Muscle of arm (tissue), 12 donors: Measurements from ENCODE around the gene THBS2. TPM values are rescaled to one million over a fixed set of nuclear protein-coding genes. Genes with fewer than 3 reads are reported as not detected.
"Not testable (repeated sequence)": the region's sequence is repeated elsewhere in the genome, so short reads cannot be mapped to it uniquely, and the experiment has no call there.

Experiments
- DNase-seq: peaks from one replicate; pipeline ENCODE4 v3.0.0-alpha.2; 2013
- polyA plus RNA-seq, 12 donors: library from polyadenylated mRNA; unstranded; fragments of 120-200 nt; gene quantifications; one replicate each; pipeline ENCODE4 v1.2.1, GENCODE V29; 2013; ENCODE audit not compliant: insufficient read length in 12 of 12

The THBS2 gene
- polyA plus RNA-seq, 12 donors = 26.5 to 105 (median 43.2) TPM; not detected in 1

DNA sequence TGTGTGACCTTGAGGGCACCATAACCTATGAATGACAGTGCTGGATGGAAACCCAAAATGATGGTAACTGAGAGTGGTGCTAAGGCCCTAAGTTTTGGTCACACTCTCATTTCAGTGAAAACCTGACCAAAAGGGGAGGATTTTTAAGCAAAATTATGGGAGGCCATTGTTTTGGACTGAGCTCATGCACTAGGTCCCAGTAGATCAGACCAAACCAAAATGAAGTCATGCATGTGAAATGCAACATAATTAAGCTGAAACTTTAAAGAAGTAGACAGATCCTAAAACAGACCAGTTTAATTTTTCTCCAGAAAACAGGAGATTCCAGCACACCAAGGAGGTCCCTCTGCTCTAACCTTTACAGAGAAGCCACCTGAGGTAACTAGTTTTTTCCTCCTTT, 24.0 kb upstream of the THBS2 start:
- no peak for DNase-seq

- no peak for DNase-seq
Measured at GRCh38 chr6:169274781-169275180, 21.1 kb upstream of the THBS2 start.

DNA sequence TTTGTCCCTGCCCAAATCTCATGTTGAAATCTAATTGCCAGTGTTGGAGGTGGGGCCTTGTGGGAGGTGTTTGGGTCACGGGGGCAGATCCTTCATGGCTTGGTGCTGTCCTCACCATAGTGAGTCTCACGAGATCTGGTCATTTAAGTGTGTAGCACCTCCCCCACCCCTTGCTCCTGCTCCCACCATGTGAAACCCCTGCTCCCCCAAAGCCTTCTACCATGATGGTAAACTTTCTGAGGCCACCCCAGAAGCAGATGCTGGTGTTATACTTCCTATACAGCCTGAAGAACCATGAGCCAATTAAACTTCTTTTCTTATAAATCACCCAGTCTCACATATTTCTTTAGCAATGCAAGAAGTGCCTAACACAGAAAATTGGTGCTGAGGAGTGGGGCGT, 19.9 kb upstream of the THBS2 start:
- no peak for DNase-seq

DNA sequence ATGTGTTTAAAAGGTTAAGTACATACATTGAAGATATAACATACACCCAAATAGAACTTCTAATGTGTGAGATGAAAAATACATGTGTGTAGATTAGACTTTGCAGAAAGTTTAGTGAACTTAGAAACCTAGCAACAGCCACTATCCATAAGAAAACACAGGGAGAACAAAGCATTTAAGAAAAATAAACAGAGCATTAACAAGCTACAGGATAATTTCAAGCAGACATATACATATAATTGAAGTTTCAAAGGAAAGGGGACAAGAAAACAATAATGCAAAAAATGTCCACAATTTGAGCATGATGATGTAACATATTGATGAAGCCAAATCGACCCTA, 18.2 kb upstream of the THBS2 start:
- no peak for DNase-seq

DNA sequence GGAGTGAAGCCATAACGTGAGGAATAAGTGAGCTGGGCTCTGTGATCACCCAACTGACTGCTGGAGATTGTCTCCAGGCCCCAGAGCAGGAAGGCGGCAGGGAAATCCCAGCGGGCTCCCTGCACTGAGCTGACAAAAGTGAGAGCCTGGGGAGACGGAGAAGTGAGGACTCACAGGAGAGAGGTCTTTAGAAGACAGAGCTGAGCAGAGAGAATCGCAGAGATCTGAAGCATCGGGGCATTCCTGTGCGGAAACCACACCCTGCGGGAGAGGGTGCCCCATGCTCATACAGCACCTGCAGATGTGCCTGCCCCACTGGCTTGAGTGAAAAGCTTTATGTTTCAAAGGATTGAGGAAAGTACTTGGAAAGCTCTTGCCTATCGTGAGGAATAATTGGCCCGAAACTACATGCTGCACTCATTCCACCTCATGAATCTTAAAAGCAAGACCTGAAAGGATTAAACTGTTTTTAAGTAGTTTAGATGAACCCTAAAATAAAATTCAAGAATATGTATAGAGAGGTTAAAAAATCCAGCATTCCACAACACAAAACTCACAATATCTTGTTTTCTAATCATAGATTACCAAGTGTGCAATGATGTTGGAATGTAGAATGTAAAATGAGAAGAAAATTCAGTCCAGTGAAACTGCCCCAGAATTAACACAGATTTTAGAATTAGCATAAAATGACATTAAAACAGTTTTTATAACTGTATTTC, 17.7 kb upstream of the THBS2 start:
- DNase-seq = no peak

- not testable (repeated sequence) for DNase-seq
Measured at GRCh38 chr6:169270077-169270380, 16.4 kb upstream of the THBS2 start.

DNA sequence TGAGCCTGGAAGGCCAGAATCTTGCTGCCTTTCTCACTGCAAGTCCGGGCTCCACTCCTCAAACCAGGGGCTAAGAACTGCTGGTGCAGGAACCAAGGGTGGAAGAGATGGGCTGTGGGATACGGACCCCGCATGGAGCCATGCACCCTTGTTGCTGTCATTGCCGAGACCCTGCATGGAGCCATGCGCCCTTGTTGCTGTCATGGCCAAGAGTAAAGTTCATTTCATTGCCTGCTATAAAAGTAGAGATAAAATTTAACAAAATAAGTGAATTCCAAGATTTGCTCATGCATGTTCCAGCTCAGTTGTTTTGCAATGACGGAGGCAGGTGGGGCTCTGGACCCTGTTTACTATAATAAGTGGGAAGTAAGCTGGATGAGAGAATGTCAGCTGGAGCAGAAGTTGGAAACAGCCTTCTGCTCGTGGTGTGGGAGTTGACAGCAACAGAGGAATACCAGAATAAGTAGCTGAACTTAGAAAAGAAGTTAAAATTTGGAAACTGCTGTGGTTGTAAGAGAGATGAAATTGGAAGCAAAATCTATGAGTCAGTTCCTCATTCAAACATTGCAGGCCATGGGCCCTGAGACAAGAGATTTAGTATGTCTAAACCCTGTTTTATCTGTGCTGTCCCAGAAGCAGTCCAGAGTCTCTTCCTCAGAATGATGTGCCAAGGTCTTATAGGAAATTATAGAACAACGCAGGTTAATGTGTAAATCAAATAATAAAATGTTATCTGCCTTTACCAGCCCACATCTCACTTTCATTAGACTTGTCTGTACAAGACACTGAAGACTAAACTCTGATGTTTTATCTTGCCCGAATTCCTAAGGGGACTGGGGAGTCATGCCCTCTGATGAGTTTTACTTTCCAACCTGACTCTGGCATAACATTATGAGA, 15.8 kb upstream of the THBS2 start:
- peak; percentile 87 for DNase-seq

DNA sequence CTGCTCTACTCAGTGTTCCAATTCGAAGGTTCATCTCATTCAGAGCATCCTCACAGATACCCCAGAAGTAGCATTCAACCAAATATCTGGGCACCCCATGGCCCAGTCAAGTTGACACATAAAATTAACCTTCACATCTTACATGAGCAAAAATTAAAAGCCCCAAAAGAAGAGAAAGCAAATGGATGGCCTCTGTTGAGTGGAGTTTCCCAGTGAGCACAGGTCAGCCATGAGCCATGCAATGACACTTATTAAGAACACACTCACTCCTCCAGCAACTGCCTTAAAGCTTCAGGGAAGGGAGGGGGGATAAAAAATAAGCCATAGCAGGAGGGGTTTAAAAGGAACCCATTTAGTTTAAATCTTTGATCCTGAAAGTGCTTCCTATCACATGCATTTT, 14.6 kb upstream of the THBS2 start:
- no peak for DNase-seq

DNA sequence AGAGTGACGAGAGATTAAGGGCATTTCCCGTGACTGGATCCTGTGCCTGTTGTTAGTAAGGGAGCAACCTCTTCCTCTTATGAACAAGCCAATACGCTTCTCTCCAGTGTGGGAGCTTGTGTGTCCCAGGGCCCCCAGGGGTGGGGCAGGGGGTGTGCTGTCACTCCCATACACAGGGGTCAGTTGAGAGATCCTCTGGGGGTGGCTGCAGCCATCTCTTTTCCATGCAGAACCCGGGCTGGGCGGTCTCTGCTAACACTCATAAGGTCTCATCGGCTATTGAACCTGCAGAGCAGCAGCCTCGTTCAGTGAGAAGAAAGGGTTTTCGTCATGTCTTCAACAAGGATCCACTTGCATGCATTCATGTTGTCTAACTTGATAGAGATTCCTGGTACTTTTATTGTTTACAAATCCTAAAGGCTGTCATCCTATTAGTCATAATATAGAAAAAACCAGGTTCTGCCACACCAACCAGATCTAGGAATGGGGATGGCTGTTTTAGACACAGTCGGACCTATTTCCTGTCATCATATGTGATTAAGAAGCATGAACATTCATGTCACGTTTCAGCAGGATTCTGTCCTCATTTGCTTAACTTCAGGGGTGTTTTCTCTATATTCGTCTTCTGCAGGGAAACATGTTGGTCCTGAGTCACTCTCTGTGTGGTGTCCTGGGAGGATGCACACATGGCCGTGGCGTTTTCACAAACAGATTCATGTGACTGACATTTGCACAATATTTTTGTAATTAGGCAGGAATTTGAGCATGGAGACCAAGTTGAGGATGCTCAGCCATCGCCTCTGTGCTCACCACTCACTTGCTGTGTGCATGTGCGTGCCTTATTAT, 13.3 kb upstream of the THBS2 start:
- DNase-seq = no peak

DNA sequence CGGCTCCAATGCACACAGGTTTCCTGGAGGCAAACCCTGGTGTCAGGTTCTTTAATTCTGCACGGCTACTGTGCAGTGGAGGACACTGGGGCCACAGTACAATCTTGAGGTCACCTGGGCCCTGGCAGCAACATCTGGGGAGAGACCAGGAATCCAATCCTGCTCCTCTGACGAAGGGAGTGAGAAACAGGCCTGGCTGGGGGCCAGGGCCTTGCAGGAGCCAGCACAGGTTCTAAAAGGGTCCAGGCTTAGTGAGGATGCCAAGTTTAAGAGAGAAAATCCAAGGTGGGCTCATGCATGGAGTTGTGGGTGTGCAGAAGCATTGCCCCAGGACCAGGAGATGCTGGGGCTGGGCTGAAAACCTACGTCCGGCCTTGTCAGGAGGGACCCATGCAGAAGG, 12.6 kb upstream of the THBS2 start:
- no peak for DNase-seq

DNA sequence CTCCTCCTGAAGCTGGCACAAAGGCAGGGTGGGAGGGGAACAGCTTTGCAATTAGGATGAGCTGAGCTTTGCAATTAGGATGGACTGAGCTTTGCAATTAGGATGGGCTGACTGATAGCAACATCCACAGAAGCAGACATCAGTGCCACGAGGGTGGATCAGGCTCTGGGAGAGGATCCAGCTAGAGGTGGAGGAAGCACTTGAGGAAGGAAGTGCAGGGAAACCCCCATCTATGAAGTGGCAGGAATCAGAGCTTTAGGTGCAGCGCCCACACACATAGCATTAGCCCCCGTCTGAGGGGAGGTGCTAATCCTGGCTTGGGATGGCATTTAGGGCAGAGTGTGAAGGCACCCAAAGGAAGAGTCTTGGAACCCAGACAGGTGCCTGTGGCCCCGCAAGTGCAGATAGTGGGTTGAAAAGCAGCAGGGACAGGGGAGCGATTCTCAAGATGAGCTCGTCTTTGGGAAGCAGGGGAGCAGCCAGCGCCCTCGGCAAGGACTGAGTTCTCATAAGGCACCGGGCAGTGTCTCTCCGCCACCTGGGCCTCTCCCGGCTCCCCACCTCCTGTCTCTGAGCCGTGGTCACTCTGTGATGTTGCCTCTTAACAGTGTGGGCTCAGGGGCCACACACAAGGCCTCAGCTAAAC, 12.0 kb upstream of the THBS2 start:
- DNase-seq = no peak

- DNase-seq = no peak
Measured at GRCh38 chr6:169263836-169264608, 10.4 kb upstream of the THBS2 start.

DNA sequence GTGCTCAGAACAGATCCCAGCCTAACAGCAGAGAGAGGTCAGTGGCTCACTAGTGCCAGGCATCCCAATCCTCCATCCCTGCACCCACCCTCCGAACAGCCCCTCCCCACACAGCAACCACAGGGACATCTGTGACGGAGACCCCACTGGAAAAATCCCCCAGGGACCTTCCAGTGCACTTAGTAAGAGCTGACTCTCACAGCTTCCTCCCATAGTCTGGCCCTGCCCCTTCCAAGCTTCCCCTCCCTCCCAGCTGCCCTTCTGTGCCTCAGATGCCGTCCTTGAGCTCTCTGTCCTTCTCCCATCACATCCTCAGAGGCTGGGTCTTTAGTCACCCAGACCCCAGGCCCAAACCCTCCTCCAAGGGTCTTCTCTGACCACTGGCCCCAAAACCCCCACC, 9.7 kb upstream of the THBS2 start:
- no peak for DNase-seq

GRCh38 chr6:169262602-169263001, 9.0 kb upstream of the THBS2 start:
- not testable (repeated sequence) for DNase-seq

DNA sequence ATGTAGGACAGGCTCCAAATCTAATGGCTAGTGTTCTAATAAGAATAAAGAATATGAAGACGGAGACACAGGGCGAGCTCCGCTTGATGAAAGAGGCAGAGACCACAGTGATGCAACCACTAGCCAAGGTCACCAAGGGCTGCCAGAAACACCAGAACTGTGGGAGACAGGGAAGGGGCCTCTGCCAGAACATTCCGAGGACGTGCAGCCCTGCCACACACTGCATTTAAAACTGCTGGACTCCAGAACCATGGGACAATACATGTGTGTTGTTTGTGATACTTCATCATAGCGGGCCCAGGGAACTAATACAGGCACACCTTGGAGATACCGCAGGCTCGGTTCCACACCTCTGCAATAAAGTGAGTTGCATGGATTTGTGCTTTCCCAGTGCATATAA, 2.9 kb upstream of the THBS2 start:
- DNase-seq = no peak

- DNase-seq = no peak
Measured at GRCh38 chr6:169256061-169256460, 2.4 kb upstream of the THBS2 start.

DNA sequence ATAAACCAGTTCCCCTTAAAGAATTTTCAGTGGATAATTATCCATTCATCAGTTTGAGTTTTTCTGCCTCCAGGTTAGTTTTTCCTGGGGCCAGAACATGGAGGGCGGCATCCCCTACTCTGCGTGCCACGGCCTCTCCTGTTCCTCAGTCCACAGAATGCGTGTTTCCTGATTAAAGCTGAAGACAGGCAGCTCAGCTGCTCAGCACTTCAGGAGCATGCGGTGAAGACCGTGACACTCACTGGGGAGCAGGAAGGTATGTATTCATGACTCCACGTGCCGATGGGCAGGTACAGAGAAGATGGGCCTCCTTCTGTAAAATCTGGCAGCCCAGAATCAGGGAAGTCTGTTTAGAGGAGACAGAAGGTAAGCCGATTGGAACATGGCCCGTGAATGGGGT, 2.0 kb upstream of the THBS2 start:
- no peak for DNase-seq

- no peak for DNase-seq
Measured at GRCh38 chr6:169254456-169255316, 1.0 kb upstream of the THBS2 start.

- DNase-seq = no peak
Measured at GRCh38 chr6:169252505-169253189, 999 bp downstream of the THBS2 start.
